GM23338 (cell line): ENCODE measurements around the gene OSBPL5. TPM values are rescaled to one million over a fixed set of nuclear protein-coding genes. Genes with fewer than 3 reads are reported as not detected.

Source experiments
- ATAC-seq: fragments of 200-7000 bp; cut with Tn5 transposase; 3 replicates; pipeline ENCODE4 v1.9.1; 2020
- DNase-seq: peaks from one replicate; pipeline ENCODE4 v3.0.0-alpha.2; 2015; ENCODE audit warnings: low spot score
- H2AFZ ChIP-seq: fragments of 200-600 bp; sonication (generic); 2 replicates; pipeline ENCODE4 v1.8.0; 2016; ENCODE audit warnings: antibody characterized with exemption, mild to moderate bottlenecking, moderate library complexity
- H3F3A ChIP-seq: fragments of 200-600 bp; sonication (generic); replicated peaks from 2 replicates; pipeline ENCODE4 v1.8.0; 2017; ENCODE audit warnings: antibody characterized with exemption, mixed run types, low read depth
- H3K27ac ChIP-seq: fragments of 200-600 bp; sonication (generic); 2 replicates; pipeline ENCODE4 v1.6.1; 2016; ENCODE audit warnings: low read depth
- H3K27me3 ChIP-seq: fragments of 200-600 bp; sonication (generic); 2 replicates; pipeline ENCODE4 v1.8.0; 2016; ENCODE audit warnings: mild to moderate bottlenecking, mixed run types, moderate library complexity; ENCODE audit not compliant: insufficient read depth
- H3K36me3 ChIP-seq: fragments of 200-600 bp; sonication (generic); 2 replicates; pipeline ENCODE4 v1.8.0; 2016; ENCODE audit warnings: mild to moderate bottlenecking; ENCODE audit not compliant: insufficient read depth
- H3K4me1 ChIP-seq: fragments of 200-600 bp; sonication (generic); 2 replicates; pipeline ENCODE4 v1.8.0; 2016; ENCODE audit warnings: mild to moderate bottlenecking, moderate library complexity; ENCODE audit not compliant: insufficient read depth
- H3K4me2 ChIP-seq: fragments of 200-600 bp; sonication (generic); 2 replicates; pipeline ENCODE4 v1.7.1; 2017; ENCODE audit warnings: mixed run types
- H3K4me3 ChIP-seq: fragments of 200-600 bp; sonication (generic); 2 replicates; pipeline ENCODE4 v1.6.1; 2016; ENCODE audit warnings: mixed run types
- H3K79me2 ChIP-seq: fragments of 200-600 bp; sonication (generic); replicated peaks from 2 replicates; pipeline ENCODE4 v1.8.0; 2017; ENCODE audit warnings: mild to moderate bottlenecking; ENCODE audit not compliant: insufficient read depth
- H3K9me2 ChIP-seq: fragments of 200-600 bp; sonication (generic); 2 replicates; pipeline ENCODE4 v1.8.0; 2017; ENCODE audit not compliant: insufficient read depth
- H4K20me1 ChIP-seq: fragments of 200-600 bp; sonication (generic); replicated peaks from 2 replicates; pipeline ENCODE4 v1.8.0; 2017; ENCODE audit warnings: mild to moderate bottlenecking; ENCODE audit not compliant: insufficient read depth
- H3K27ac Mint-ChIP-seq: 2 replicates; pipeline ENCODE4 v1.8.0; 2020; ENCODE audit warnings: inconsistent platforms, mild to moderate bottlenecking, moderate library complexity, mixed read lengths
- H3K27me3 Mint-ChIP-seq: 3 replicates; pipeline ENCODE4 v1.8.0; 2022; ENCODE audit warnings: low read depth, mild to moderate bottlenecking, moderate library complexity, mixed read lengths, inconsistent platforms; ENCODE audit not compliant: insufficient read depth, poor library complexity
- H3K36me3 Mint-ChIP-seq: 3 replicates; pipeline ENCODE4 v1.8.0; 2021; ENCODE audit warnings: low read depth, mild to moderate bottlenecking, inconsistent platforms, moderate library complexity, mixed read lengths
- H3K4me1 Mint-ChIP-seq: 3 replicates; pipeline ENCODE4 v1.8.0; 2020; ENCODE audit warnings: mild to moderate bottlenecking, inconsistent platforms, mixed read lengths
- H3K4me3 Mint-ChIP-seq: 3 replicates; pipeline ENCODE4 v1.8.0; 2021; ENCODE audit warnings: moderate library complexity, mild to moderate bottlenecking, inconsistent platforms, mixed read lengths
- H3K9me3 Mint-ChIP-seq: 3 replicates; pipeline ENCODE4 v1.8.0; 2020; ENCODE audit warnings: moderate library complexity, mild to moderate bottlenecking, inconsistent platforms, mixed read lengths
- CREB1 ChIP-seq: fragments of 250-450 bp; sonication (Bioruptor Pico); IDR thresholded peaks from 2 replicates; pipeline ENCODE4 v1.5.0; 2020; ENCODE audit warnings: low read depth, mild to moderate bottlenecking, moderate library complexity
- CTCF ChIP-seq, 2 experiments: fragments of 200-600 bp in 1 of 2; sonication (generic) in 1 of 2; conservative IDR thresholded peaks; 2 replicates each; pipeline versions ENCODE4 v1.5.1 to v1.6.1; 2016 to 2017; ENCODE audit warnings: antibody characterized with exemption in 2 of 2, low read depth in 2 of 2, mild to moderate bottlenecking in 2 of 2, moderate library complexity in 1 of 2
- ETS1 ChIP-seq: IDR thresholded peaks from 2 replicates; pipeline ENCODE4 v1.6.1; 2016; ENCODE audit warnings: antibody characterized with exemption
- EZH2 ChIP-seq: fragments of 200-600 bp; sonication (generic); IDR thresholded peaks from one replicate; pipeline ENCODE4 v1.8.0; 2017; ENCODE audit warnings: antibody characterized with exemption, mild to moderate bottlenecking, low read depth; ENCODE audit not compliant: unreplicated experiment
- EZH2phosphoT487 ChIP-seq: fragments of 200-600 bp; sonication (generic); IDR thresholded peaks from one replicate; pipeline ENCODE4 v1.8.1; 2018; ENCODE audit warnings: antibody characterized with exemption; ENCODE audit not compliant: unreplicated experiment
- JUNB ChIP-seq: IDR thresholded peaks from one replicate; pipeline ENCODE4 v1.6.1; 2016; ENCODE audit warnings: antibody characterized with exemption; ENCODE audit not compliant: unreplicated experiment
- NANOG ChIP-seq: IDR thresholded peaks from 2 replicates; pipeline ENCODE4 v1.6.1; 2016; ENCODE audit warnings: antibody characterized with exemption, borderline replicate concordance
- POLR2AphosphoS5 ChIP-seq: IDR thresholded peaks from 2 replicates; pipeline ENCODE4 v1.6.1; 2016; ENCODE audit warnings: antibody characterized with exemption, low read depth
- REST ChIP-seq: IDR thresholded peaks from one replicate; pipeline ENCODE4 v1.6.1; 2018; ENCODE audit warnings: antibody characterized with exemption; ENCODE audit not compliant: unreplicated experiment
- STAT1 ChIP-seq: IDR thresholded peaks from one replicate; pipeline ENCODE4 v1.6.1; 2016; ENCODE audit warnings: antibody characterized with exemption; ENCODE audit not compliant: unreplicated experiment
- ZNF114 ChIP-seq: fragments of 250-450 bp; sonication (Bioruptor Pico); IDR thresholded peaks from 2 replicates; pipeline ENCODE4 v1.5.0; 2020; ENCODE audit warnings: mild to moderate bottlenecking, moderate library complexity
- ZNF331 ChIP-seq: fragments of 250-450 bp; sonication (Bioruptor Pico); IDR thresholded peaks from 2 replicates; pipeline ENCODE4 v1.5.0; 2020; ENCODE audit warnings: low read depth, mild to moderate bottlenecking, moderate library complexity
- ZNF462 ChIP-seq: fragments of 250-450 bp; sonication (Bioruptor Pico); IDR thresholded peaks from 2 replicates; pipeline ENCODE4 v1.5.0; 2020; ENCODE audit warnings: mild to moderate bottlenecking, moderate library complexity
- polyA plus RNA-seq: library from polyadenylated mRNA; unstranded; fragments of >200 nt; fragmentation: Nextera tagmentation; extraction: Ambion mirVana; gene quantifications from 2 replicates; pipeline ENCODE4 v1.2.1, GENCODE V29; 2016
- total RNA-seq: library from RNA; depleted of rRNA; stranded (reverse); fragments of >200 nt; shearing (Covaris generic); gene quantifications from 2 replicates; pipeline ENCODE4 v1.2.3, GENCODE V29; 2014

OSBPL5 gene
- total and polyA plus RNA-seq, 2 experiments from 2014 or later = 2.7 to 12.0 TPM

- H3K4me3 Mint-ChIP-seq = no peak overlapping the region
- Histone ChIP-seq H3K4me1 (no peaks in the 10 kb centered on the region), H3K4me3 (no peak overlapping the region), H3K79me2 (no peaks in the 10 kb centered on the region), H2AFZ (no peak overlapping the region), H3K4me2 (no peak overlapping the region), H3F3A (no peaks in the 10 kb centered on the region), H3K36me3 (no peaks in the 10 kb centered on the region), H3K27ac (no peak overlapping the region), H4K20me1 (no peaks in the 10 kb centered on the region), H3K9me2 (no peaks in the 10 kb centered on the region), H3K27me3 (peaks cover 33% of the 10 kb centered on the region)
- no peak overlapping the region for H3K27ac Mint-ChIP-seq
- H3K9me3 Mint-ChIP-seq = no peaks in the 10 kb centered on the region
- DNase-seq = no peak
- ATAC-seq = no peak
- peaks cover 3% of the 10 kb centered on the region; the same call in 1 of the 3 replicates for H3K4me1 Mint-ChIP-seq
- peaks cover 38% of the 10 kb centered on the region for H3K27me3 Mint-ChIP-seq
- no peaks in the 10 kb centered on the region for H3K36me3 Mint-ChIP-seq
- TF ChIP-seq EZH2 (no peak), ETS1 (no peak), CTCF (conservative IDR thresholded peaks at IDR 0.05; ENCODE audit: low read depth in 2 of 2) (no peak), JUNB (no peak), ZNF114 (no peak), ZNF462 (CRISPR knock-in tag) (no peak), ZNF331 (CRISPR knock-in tag) (no peak), NANOG (no peak), STAT1 (no peak), EZH2phosphoT487 (no peak), POLR2AphosphoS5 (no peak), CREB1 (CRISPR knock-in tag) (no peak), REST (no peak)
These were observed 36.0 kb upstream of the OSBPL5 start for GRCh38 chr11:3201112-3201581.
